Body of pancreas (tissue), 4 donors: ENCODE data around the gene GLYATL3. TPM values are rescaled to one million over a fixed set of nuclear protein-coding genes. Genes with fewer than 3 reads are reported as not detected.

Experiments
- ATAC-seq: fragments of 150-250 bp; one replicate; pipeline ENCODE4 v1.9.1; 2016
- DNase-seq, 4 donors: peaks; one replicate each; pipeline ENCODE4 v3.0.0-alpha.2; 2019
- H3K27ac ChIP-seq, 4 donors: fragments of 200-600 bp; sonication (generic); 1 replicate in 3 of 4; 2 replicates in 1 of 4; pipeline versions ENCODE4 v1.5.1 to v1.6.1; 2016 to 2019; ENCODE audit warnings: mild to moderate bottlenecking in 1 of 4, mixed read lengths in 1 of 4, moderate library complexity in 1 of 4
- H3K27me3 ChIP-seq, 2 donors: fragments of 200-600 bp; sonication (generic); one replicate each; pipeline ENCODE4 v1.6.0; 2016; ENCODE audit warnings: mild to moderate bottlenecking in 1 of 2
- H3K36me3 ChIP-seq, 2 donors: fragments of 200-600 bp; sonication (generic); replicated peaks in 1 of 2; 2 replicates each; pipeline ENCODE4 v1.5.1; 2016; ENCODE audit warnings: low read depth in 2 of 2; ENCODE audit not compliant: insufficient read depth in 1 of 2
- H3K4me1 ChIP-seq: fragments of 200-600 bp; sonication (generic); one replicate; pipeline ENCODE4 v1.6.0; 2016
- H3K4me3 ChIP-seq, 2 donors: fragments of 200-600 bp; sonication (generic); 1 replicate in 1 of 2; 2 replicates in 1 of 2; pipeline ENCODE4 v1.5.1; 2016 to 2019
- H3K9me3 ChIP-seq, 3 donors: fragments of 200-600 bp; sonication (generic); 1 replicate in 2 of 3; 2 replicates in 1 of 3; pipeline ENCODE4 v1.5.1; 2016
- POLR2A ChIP-seq, 3 donors: fragments of 450-650 bp; IDR thresholded peaks; one replicate each; pipeline ENCODE4 v1.6.1; 2016; ENCODE audit warnings: antibody characterized with exemption in 3 of 3, mild to moderate bottlenecking in 2 of 3
- WGBS, 2 donors: methylation state at CpG; one replicate each; pipeline ENCODE4 v1.1.5; 2017; 5-methylcytosine and 5-hydroxymethylcytosine counted together
- intact Hi-C: fragments of 100-400 bp; cut with DNase I; formaldehyde crosslinking; loops from one replicate; pipeline ENCODE4 v1.15.1; 2023
- total RNA-seq, 2 donors: library from RNA; depleted of rRNA; stranded (reverse); fragments of >200 nt; gene quantifications; one replicate each; pipeline ENCODE4 v1.1.0, GENCODE V29; 2016
- TF ChIP-seq, protein P1 (sequence below), 7 experiments: fragments of 450-650 bp in 4 of 7; fragments of 200-600 bp in 3 of 7; sonication (generic) in 3 of 7; IDR thresholded peaks; one replicate each; pipeline ENCODE4 v1.5.1; 2016 to 2019; ENCODE audit warnings: antibody characterized with exemption in 7 of 7

Gene GLYATL3
- total RNA-seq, 2 donors from 2014 or later = not detected

DNA sequence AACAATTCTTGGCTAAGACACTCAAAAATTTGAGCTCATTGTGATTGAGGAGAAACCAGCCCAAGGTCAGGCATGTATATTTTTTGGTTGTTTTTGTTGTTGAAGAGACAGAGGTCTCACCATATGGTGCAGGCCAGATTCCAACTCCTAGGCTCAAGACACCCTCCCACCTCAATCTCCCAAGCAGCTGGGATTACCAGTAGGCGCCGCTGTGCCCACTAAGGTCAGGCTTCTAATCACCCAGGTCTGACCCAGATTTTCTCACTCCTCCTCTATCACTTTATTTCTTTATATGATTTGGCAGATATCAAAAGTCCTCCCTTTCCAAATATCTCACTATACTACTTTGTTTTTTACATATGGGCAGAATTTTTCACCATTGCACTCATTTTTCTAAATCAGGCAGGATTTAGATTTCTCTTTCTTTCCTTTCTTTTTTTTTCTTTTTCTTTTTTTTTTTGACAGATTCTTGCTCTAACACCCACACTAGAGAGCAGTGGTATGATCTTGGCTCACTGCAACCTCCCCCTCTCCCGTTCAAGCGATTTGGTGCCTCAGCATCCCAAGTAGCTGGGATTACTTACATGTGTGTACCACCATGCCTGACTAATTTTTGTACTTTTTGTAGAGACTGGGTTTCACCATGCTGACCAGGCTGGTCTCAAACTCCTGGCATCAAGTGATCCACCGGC is 49.0 kb downstream of the GLYATL3 start:
- intact Hi-C loops = no loop called here
- peaks cover 26% of the 10 kb centered on the region for H3K4me1 ChIP-seq
- no peak for TF ChIP-seq POLR2A (IDR thresholded peaks at IDR 0.05)
- TF ChIP-seq, protein P1, sequence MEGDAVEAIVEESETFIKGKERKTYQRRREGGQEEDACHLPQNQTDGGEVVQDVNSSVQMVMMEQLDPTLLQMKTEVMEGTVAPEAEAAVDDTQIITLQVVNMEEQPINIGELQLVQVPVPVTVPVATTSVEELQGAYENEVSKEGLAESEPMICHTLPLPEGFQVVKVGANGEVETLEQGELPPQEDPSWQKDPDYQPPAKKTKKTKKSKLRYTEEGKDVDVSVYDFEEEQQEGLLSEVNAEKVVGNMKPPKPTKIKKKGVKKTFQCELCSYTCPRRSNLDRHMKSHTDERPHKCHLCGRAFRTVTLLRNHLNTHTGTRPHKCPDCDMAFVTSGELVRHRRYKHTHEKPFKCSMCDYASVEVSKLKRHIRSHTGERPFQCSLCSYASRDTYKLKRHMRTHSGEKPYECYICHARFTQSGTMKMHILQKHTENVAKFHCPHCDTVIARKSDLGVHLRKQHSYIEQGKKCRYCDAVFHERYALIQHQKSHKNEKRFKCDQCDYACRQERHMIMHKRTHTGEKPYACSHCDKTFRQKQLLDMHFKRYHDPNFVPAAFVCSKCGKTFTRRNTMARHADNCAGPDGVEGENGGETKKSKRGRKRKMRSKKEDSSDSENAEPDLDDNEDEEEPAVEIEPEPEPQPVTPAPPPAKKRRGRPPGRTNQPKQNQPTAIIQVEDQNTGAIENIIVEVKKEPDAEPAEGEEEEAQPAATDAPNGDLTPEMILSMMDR (IDR thresholded peaks at IDR 0.05) = no peak
- H3K36me3 ChIP-seq = no peaks in the 10 kb centered on the region
- DNase-seq = no peak
- 86 to 93% methylated on average over 5 of the region's 5 CpGs for WGBS, 2 donors
- H3K4me3 ChIP-seq = no peak overlapping the region
- peaks cover 0 to 6% of the 10 kb centered on the region in 2 donors for H3K27me3 ChIP-seq
- H3K27ac ChIP-seq = no peak overlapping the region
- no peak for ATAC-seq
- H3K9me3 ChIP-seq = no peaks in the 10 kb centered on the region

DNA sequence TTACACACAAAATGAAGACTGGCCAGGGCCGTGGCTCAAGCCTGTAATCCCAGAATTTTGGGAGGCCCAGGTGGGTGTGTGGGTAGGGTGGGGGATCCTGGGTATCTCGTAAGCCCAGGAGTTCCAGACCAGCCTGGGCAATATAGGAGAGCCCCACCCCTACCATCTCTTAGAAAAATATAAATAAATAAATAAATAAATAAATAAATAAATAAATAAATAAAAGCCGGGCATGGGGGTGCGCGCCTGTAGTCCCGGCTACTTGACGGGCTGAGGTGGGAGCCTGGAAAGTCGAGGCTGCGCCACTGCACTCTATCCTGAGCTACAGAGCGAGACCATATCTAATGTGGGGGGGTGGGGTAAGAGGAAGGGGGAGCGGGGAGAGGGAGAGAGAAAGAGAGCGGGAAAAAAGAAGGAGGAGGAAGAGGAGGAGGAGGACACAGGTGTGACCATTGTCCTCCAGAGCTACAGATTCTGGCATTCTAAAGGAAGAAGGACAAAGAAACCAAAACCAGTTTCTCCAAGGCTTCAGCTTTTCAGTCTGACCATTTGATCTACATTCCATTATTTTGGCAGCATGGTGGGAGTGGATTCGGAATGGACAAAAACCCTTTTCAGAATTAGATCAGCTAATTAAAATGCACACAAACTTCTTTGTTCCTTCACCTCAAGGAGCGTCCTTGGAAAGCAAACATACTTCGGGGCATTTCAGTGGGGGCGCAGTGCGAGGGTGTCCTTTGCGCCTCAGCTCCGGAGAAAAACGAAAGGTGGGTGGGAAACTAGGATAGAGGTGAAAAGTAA is 50.2 kb downstream of the GLYATL3 start:
- no peak for DNase-seq
- peaks cover 0 to 6% of the 10 kb centered on the region in 2 donors for H3K27me3 ChIP-seq
- WGBS, 2 donors = 50 to 51% methylated on average over 19 of the region's 20 CpGs
- intact Hi-C loops = no loop called here
- H3K27ac ChIP-seq = peak overlapping the region in 3 of 4 donors; percentile 61 to 78 (median 75)
- TF ChIP-seq, protein P1 (IDR thresholded peaks at IDR 0.05) = no peak
- TF ChIP-seq POLR2A (IDR thresholded peaks at IDR 0.05) = no peak
- ATAC-seq = peak; percentile 4
- H3K4me3 ChIP-seq = peak overlapping the region; percentile 6 to 29
- no peaks in the 10 kb centered on the region for H3K36me3 ChIP-seq
- no peaks in the 10 kb centered on the region for H3K9me3 ChIP-seq
- H3K4me1 ChIP-seq = peaks cover 26% of the 10 kb centered on the region

DNA sequence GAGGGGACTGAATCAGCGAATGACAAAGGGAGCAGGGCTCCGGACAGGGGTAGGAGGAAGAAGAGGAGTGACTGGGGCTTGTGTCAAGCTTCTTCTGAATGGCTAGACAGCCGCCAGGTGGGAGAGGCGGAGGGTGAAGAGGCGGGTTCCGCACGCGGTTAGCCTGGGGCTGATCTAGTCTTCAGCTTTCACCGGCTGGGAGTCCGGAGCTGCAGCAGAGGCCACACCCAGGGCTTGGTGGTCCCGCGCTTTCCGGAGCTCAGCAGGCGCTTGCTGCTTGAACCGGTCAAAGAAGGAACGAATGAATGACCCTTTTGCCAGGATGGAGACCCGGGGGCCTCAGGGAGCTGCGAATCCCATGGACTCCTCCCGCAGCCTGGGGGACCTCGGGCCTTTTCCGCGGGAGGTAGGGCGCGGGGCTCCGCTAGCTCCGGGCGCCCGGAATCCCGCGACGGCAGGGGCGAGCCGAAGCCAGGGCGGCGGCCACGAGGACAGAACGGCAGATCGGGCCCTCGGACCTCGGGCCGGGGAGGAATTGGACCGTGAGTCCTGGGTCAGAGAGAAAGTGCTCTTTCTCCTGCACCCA is 50.9 kb downstream of the GLYATL3 start, which contains the start of gene C6orf141:
C6orf141 (plus strand) TSS at position 177 of the 586 bp plus-strand sequence; CDS start at position 302, 125 bp downstream.
- Histone ChIP-seq H3K36me3 (no peaks in the 10 kb centered on the region), H3K9me3 (no peaks in the 10 kb centered on the region), H3K4me1 (peaks cover 26% of the 10 kb centered on the region), H3K4me3 (peak within 1 kb of the TSS; percentile 6 to 29), H3K27me3 (peaks cover 0 to 6% of the 10 kb centered on the region in 2 donors), H3K27ac (peak within 1 kb of the TSS; percentile 2 to 78 (median 68))
- 1 to 2% methylated on average over 16 to 41 of the region's 42 CpGs for WGBS, 2 donors
- peak in 2 of 3 donors; percentile 47 to 58 for TF ChIP-seq POLR2A (IDR thresholded peaks at IDR 0.05)
- TF ChIP-seq, protein P1 (IDR thresholded peaks at IDR 0.05) = no peak
- intact Hi-C loops = no loop called here
- ATAC-seq (peak; percentile 75), DNase-seq (peak; percentile 34 to 52 (median 47))

DNA sequence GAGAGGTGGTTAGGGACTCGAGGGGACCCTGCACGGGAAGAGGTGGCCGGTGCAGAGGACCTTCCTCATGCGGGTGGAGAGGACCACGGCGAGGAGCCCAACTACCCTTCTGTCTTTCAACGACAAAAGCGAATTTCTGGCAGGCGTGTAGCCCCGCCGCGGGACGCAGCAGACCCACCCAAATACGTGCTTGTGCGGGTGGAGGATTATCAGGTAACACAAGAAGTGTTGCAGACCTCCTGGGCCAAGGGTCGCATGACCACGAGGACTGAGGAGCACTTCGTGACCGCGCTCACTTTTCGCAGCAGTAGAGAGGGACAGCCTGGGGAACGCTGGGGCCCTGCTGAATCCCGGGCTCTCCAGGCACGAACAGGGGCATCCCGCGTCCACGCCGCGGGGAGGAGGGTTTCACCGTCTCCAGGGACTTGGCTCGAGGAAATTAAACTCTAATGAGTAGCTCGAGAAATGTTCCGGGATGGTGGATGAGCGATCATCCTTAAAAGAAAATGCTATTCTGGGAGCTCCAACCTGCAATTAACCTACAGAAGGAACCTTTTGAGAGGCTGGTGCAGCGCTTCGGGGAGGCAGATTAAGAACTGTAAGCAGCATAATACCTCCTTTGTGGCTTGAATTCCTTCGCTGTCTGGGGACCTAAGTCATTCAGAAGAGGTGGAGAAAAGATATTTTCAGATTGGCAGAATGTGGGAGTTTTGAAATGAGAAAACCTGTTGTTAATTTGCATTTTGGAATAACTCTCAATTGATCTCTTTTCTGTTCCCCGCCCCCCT is 51.5 kb downstream of the GLYATL3 start:
- WGBS, 2 donors = 1 to 13% methylated on average over 6 to 37 of the region's 38 CpGs
- peak; percentile 63 for ATAC-seq
- peaks cover 0 to 6% of the 10 kb centered on the region in 2 donors for H3K27me3 ChIP-seq

More for the DNA sequence above, 51.5 kb downstream of the GLYATL3 start:
- no peaks in the 10 kb centered on the region for H3K9me3 ChIP-seq
- H3K4me1 ChIP-seq = peaks cover 26% of the 10 kb centered on the region
- TF ChIP-seq, protein P1 (IDR thresholded peaks at IDR 0.05) = no peak
- no peak for TF ChIP-seq POLR2A (IDR thresholded peaks at IDR 0.05)
- peak; percentile 8 to 45 (median 22) for DNase-seq
- intact Hi-C loops = no loop called here
- peak overlapping the region; percentile 2 to 78 (median 68) for H3K27ac ChIP-seq
- H3K4me3 ChIP-seq = peak overlapping the region; percentile 6 to 29
- no peaks in the 10 kb centered on the region for H3K36me3 ChIP-seq
